H1 (cell line): Measurements from ENCODE around the gene STK11. TPM values are rescaled to one million over a fixed set of nuclear protein-coding genes. Genes with fewer than 3 reads are reported as not detected.
A peak's percentile ranks its signal among the peaks of the same experiment; 100 is the strongest.

ENCODE experiments used
- CTCF ChIA-PET: fragments of 300-600 bp; sonication (Branson Sonifier 250); formaldehyde crosslinking; loops from one replicate; lab custom pipeline; 2021; ENCODE audit not compliant: partially characterized antibody; lab: Charles Lee
- POLR2A ChIA-PET: fragments of 300-600 bp; sonication (Branson Sonifier 250); formaldehyde crosslinking; loops from one replicate; lab custom pipeline; 2021; ENCODE audit warnings: inconsistent platforms; ENCODE audit not compliant: partially characterized antibody; lab: Charles Lee
- DNase-seq, 2 experiments: peaks; one replicate each; pipeline versions ENCODE4 v3.0.0 to v3.0.0-alpha.2; 2010 to 2022; ENCODE audit warnings: low spot score in 2 of 2, low read depth in 1 of 2, mixed read lengths in 1 of 2
- FAIRE-seq: peaks from 2 replicates; lab custom pipeline; 2011; peaks lifted over from hg19 to GRCh38; lab: Jason Lieb, UNC
- H2AFZ ChIP-seq: 2 replicates; pipeline ENCODE4 v1.8.1; 2012; ENCODE audit warnings: low read length, inconsistent platforms
- H2AK5ac ChIP-seq: 2 replicates; pipeline ENCODE4 v1.6.1; 2013; ENCODE audit warnings: low read depth, low read length
- H2BK120ac ChIP-seq: replicated peaks from 2 replicates; pipeline ENCODE3; 2013; ENCODE audit warnings: low read depth, low read length, inconsistent platforms
- H2BK12ac ChIP-seq: 2 replicates; pipeline ENCODE4 v1.6.1; 2013; ENCODE audit warnings: low read depth, low read length
- H2BK15ac ChIP-seq: 2 replicates; pipeline ENCODE4 v1.6.1; 2013; ENCODE audit warnings: low read length
- H2BK20ac ChIP-seq: 2 replicates; pipeline ENCODE4 v1.6.1; 2013; ENCODE audit warnings: low read length
- H2BK5ac ChIP-seq: 2 replicates; pipeline ENCODE4 v1.6.1; 2013; ENCODE audit warnings: low read depth, low read length
- H3K14ac ChIP-seq: 2 replicates; pipeline ENCODE4 v1.6.1; 2013; ENCODE audit warnings: inconsistent platforms; ENCODE audit not compliant: insufficient read length
- H3K18ac ChIP-seq: 2 replicates; pipeline ENCODE4 v1.6.1; 2013; ENCODE audit warnings: low read length; ENCODE audit errors: extremely low read depth
- H3K23ac ChIP-seq: 2 replicates; pipeline ENCODE4 v1.6.1; 2013; ENCODE audit warnings: inconsistent platforms; ENCODE audit not compliant: insufficient read length
- H3K23me2 ChIP-seq: 2 replicates; pipeline ENCODE4 v1.6.1; 2013; ENCODE audit warnings: low read depth, low read length
- H3K27ac ChIP-seq: 2 replicates; pipeline ENCODE4 v1.6.1; 2011; ENCODE audit warnings: low read depth, low read length, inconsistent platforms
- H3K27me3 ChIP-seq, 4 experiments: replicated peaks in 1 of 4; 1 replicate in 1 of 4; 2 replicates in 3 of 4; pipeline versions ENCODE4 v1.6.1 to v1.8.1; 2011 to 2013; ENCODE audit warnings: low read length in 3 of 4, mild to moderate bottlenecking in 3 of 4, inconsistent platforms in 2 of 4, mixed read lengths in 2 of 4, moderate library complexity in 1 of 4; ENCODE audit not compliant: control insufficient read depth in 3 of 4, insufficient read depth in 3 of 4; ENCODE audit errors: extremely low read depth in 1 of 4
- H3K36me3 ChIP-seq, 4 experiments: 2 replicates each; pipeline versions ENCODE4 v1.6.1 to v1.8.1; 2011 to 2013; ENCODE audit warnings: mild to moderate bottlenecking in 4 of 4, low read length in 3 of 4, moderate library complexity in 2 of 4, control low read depth in 1 of 4, inconsistent platforms in 1 of 4; ENCODE audit not compliant: insufficient read depth in 4 of 4, control insufficient read depth in 2 of 4
- H3K4ac ChIP-seq: replicated peaks from 2 replicates; pipeline ENCODE3; 2013; ENCODE audit warnings: low read length, low read depth, mixed read lengths, inconsistent platforms; ENCODE audit not compliant: insufficient read length
- H3K4me1 ChIP-seq, 4 experiments: replicated peaks in 1 of 4; 1 replicate in 1 of 4; 2 replicates in 3 of 4; pipeline versions ENCODE4 v1.6.1 to v1.8.1; 2011 to 2013; ENCODE audit warnings: low read length in 3 of 4, inconsistent platforms in 2 of 4, mixed read lengths in 1 of 4; ENCODE audit not compliant: insufficient read depth in 4 of 4, control insufficient read depth in 3 of 4
- H3K4me2 ChIP-seq, 2 experiments: 2 replicates each; pipeline versions ENCODE4 v1.6.1 to v1.8.1; 2011 to 2013; ENCODE audit warnings: low read depth in 2 of 2, low read length in 2 of 2, control low read depth in 1 of 2, inconsistent platforms in 1 of 2, mild to moderate bottlenecking in 1 of 2; ENCODE audit not compliant: insufficient read depth in 1 of 2
- H3K4me3 ChIP-seq, 4 experiments: fragments of 200-600, 300-600 bp in 1 of 4; sonication (generic), shearing (Covaris generic), sonication (Bioruptor Twin) in 1 of 4; 2 replicates each; pipeline versions ENCODE4 v1.5.1 to v1.8.1; 2011 to 2016; ENCODE audit warnings: low read length in 4 of 4, low read depth in 3 of 4, control low read depth in 2 of 4, inconsistent platforms in 2 of 4, mild to moderate bottlenecking in 2 of 4, mixed read lengths in 1 of 4, moderate library complexity in 1 of 4; ENCODE audit not compliant: insufficient read depth in 2 of 4; ENCODE audit errors: extremely low read depth in 1 of 4
- H3K56ac ChIP-seq: replicated peaks from 2 replicates; pipeline ENCODE3; 2013; ENCODE audit warnings: low read depth, mild to moderate bottlenecking, mixed read lengths, low read length, inconsistent platforms; ENCODE audit not compliant: insufficient read length
- H3K79me1 ChIP-seq: 2 replicates; pipeline ENCODE4 v1.6.1; 2013; ENCODE audit warnings: low read depth, low read length, control low read depth
- H3K79me2 ChIP-seq, 2 experiments: 2 replicates each; pipeline versions ENCODE4 v1.6.1 to v1.8.1; 2012 to 2013; ENCODE audit warnings: low read length in 2 of 2, mild to moderate bottlenecking in 2 of 2, inconsistent platforms in 1 of 2; ENCODE audit not compliant: insufficient read depth in 2 of 2, control insufficient read depth in 1 of 2
- H3K9ac ChIP-seq, 4 experiments: replicated peaks in 1 of 4; 1 replicate in 1 of 4; 2 replicates in 3 of 4; pipeline versions ENCODE4 v1.6.1 to v1.8.1; 2011 to 2013; ENCODE audit warnings: low read depth in 3 of 4, low read length in 3 of 4, control low read depth in 2 of 4, mild to moderate bottlenecking in 2 of 4, moderate library complexity in 2 of 4, inconsistent platforms in 1 of 4; ENCODE audit errors: extremely low read depth in 1 of 4
- H3K9me3 ChIP-seq, 2 experiments: 2 replicates each; pipeline versions ENCODE4 v1.6.1 to v1.8.1; 2012 to 2013; ENCODE audit warnings: mild to moderate bottlenecking in 2 of 2, moderate library complexity in 2 of 2, control low read depth in 1 of 2, inconsistent platforms in 1 of 2, low read depth in 1 of 2, low read length in 1 of 2, mixed read lengths in 1 of 2; ENCODE audit not compliant: insufficient read depth in 2 of 2
- H4K20me1 ChIP-seq, 2 experiments: replicated peaks in 1 of 2; 2 replicates each; pipeline versions ENCODE3 to v1.8.1; 2011 to 2013; ENCODE audit warnings: inconsistent platforms in 2 of 2, low read length in 2 of 2, mild to moderate bottlenecking in 1 of 2; ENCODE audit not compliant: insufficient read depth in 2 of 2, control insufficient read depth in 1 of 2
- H4K5ac ChIP-seq: 2 replicates; pipeline ENCODE4 v1.6.1; 2013; ENCODE audit warnings: low read length, low read depth, mixed read lengths, inconsistent platforms; ENCODE audit not compliant: insufficient read length
- H4K8ac ChIP-seq: 2 replicates; pipeline ENCODE4 v1.8.0; 2013; ENCODE audit warnings: mild to moderate bottlenecking, moderate library complexity, low read length, inconsistent platforms; ENCODE audit not compliant: insufficient read depth; ENCODE audit errors: extremely low read depth
- H4K91ac ChIP-seq: replicated peaks from 2 replicates; pipeline ENCODE3; 2013; ENCODE audit warnings: low read length, mixed read lengths, inconsistent platforms; ENCODE audit not compliant: insufficient read length
- BRCA1 ChIP-seq: IDR thresholded peaks from 2 replicates; pipeline ENCODE4 v1.6.1; 2012; ENCODE audit warnings: low read depth, low read length, improper control_type of control experiment
- POLR2AphosphoS5 ChIP-seq: IDR thresholded peaks from 2 replicates; pipeline ENCODE4 v1.6.1; 2011; ENCODE audit warnings: low read depth, low read length
- WGBS, 2 experiments: shearing (Covaris generic) in 1 of 2; methylation state at CpG; one replicate each; pipeline versions ENCODE4 v1.1.6 to v1.1.7; 2013 to 2015; ENCODE audit warnings: low lambda C conversion rate in 2 of 2, mixed read lengths in 2 of 2, inconsistent platforms in 1 of 2, low coverage in 1 of 2, missing lambda C conversion rate in 1 of 2; ENCODE audit not compliant: insufficient replicate concordance in 2 of 2, insufficient coverage in 1 of 2, insufficient read length in 1 of 2; ENCODE audit errors: extremely low coverage in 1 of 2, missing lambda C conversion rate in 1 of 2; 5-methylcytosine and 5-hydroxymethylcytosine counted together
- polyA plus RNA-seq, 7 experiments: library from polyadenylated mRNA; depleted of rRNA in 3 of 7; stranded (reverse) in 5 of 7; unstranded in 2 of 7; fragments of >200 nt in 5 of 7; fragments of 200-250 nt in 2 of 7; gene quantifications; 1 replicate in 5 of 7; 2 replicates in 1 of 7; 4 replicates in 1 of 7; pipeline versions ENCODE4 v1.2.1 to v1.2.3, GENCODE V29; 2011 to 2013; ENCODE audit warnings: missing spikeins in 2 of 7, mixed read lengths in 2 of 7
- total RNA-seq: library from RNA; stranded (reverse); fragmentation: NEBNext Ultra II Directional; extraction: Animal tissue kit (Norgen Biotek cat#: 25700); gene quantifications from 2 replicates; pipeline ENCODE4 v1.2.1, GENCODE V29; 2021

Gene STK11
- total and polyA plus RNA-seq, 2 of the 8 experiments (the other 6 are each of a cell fraction or from before 2014, with no cell fraction given): 45.3 to 70.7 TPM

GRCh38 chr19:1259876-1260748, 54.5 kb downstream of the STK11 start:
- Histone ChIP-seq H4K5ac (no peak overlapping the region), H3K27me3 (no peaks in the 10 kb centered on the region; a peak in 1 of 7 replicates), H2AK5ac (peak overlapping the region; percentile 53; the same call in 1 of the 2 replicates), H3K23ac (no peak overlapping the region), H3K23me2 (peaks cover 19% of the 10 kb centered on the region; the same call in 1 of the 2 replicates), H3K4me3 (peak overlapping the region in 3 of 4 experiments; percentile 9 to 77 (median 14); a peak in 4 of 8 replicates), H3K4me1 (peaks cover 0 to 52% (median 33%) of the 10 kb centered on the region in 4 experiments; a peak in 6 of 7 replicates), H3K79me1 (0 out of 2 replicates have a peak, but pooled peaks cover 2% of the 10 kb centered on the region), H3K14ac (no peak overlapping the region), H2BK12ac (no peak overlapping the region), H3K4me2 (peak overlapping the region; percentile 83 to 94), H2BK15ac (no peak overlapping the region), H2BK20ac (no peak overlapping the region), H2BK120ac (no peak overlapping the region), H4K8ac (no peak overlapping the region), H3K18ac (no peak overlapping the region; the same call in 1 of the 2 replicates), H3K9ac (no peak overlapping the region; a peak in 1 of 7 replicates), H2BK5ac (peak overlapping the region; percentile 81; the same call in 1 of the 2 replicates), H3K56ac (no peak overlapping the region), H3K9me3 (no peaks in the 10 kb centered on the region), H3K36me3 (peaks cover 10 to 33% (median 15%) of the 10 kb centered on the region in 4 experiments), H3K4ac (no peak overlapping the region), H3K27ac (no peak overlapping the region; the same call in 1 of the 2 replicates), H4K91ac (peak overlapping the region; percentile 85), H2AFZ (no peak overlapping the region), H3K79me2 (peaks cover 0 to 5% of the 10 kb centered on the region in 2 experiments; a peak in 1 of 4 replicates), H4K20me1 (peaks cover 11 to 20% of the 10 kb centered on the region in 2 experiments)
- no peak for FAIRE-seq
- POLR2A ChIA-PET: interaction anchor here (0.9 to 19.4 kb wide), 9 partner anchors 4 to 233 kb away, joined by 3 to 456 read pairs (median 6); partner anchors contain the start of genes ATP5F1D, CBARP, CIRBP and CNN2
- CTCF ChIA-PET: interaction anchor here (0.9 to 15.9 kb wide), 4 partner anchors 8 to 16 kb away, joined by 3 to 212 read pairs (median 6); partner anchors contain the start of gene ATP5F1D
- WGBS, 2 experiments: 26% methylated on average over 23 of the region's 33 CpGs; no CpG with 5 or more reads in 1 of the 2 experiments
- no peak for DNase-seq
- TF ChIP-seq BRCA1 (no peak), POLR2AphosphoS5 (no peak)
